Measurements from ENCODE around the gene MYO9B. TPM values are rescaled to one million over a fixed set of nuclear protein-coding genes. Genes with fewer than 3 reads are reported as not detected.

Gene MYO9B
- total and polyA plus RNA-seq, 2 experiments from 2014 or later = 29.9 to 32.4 TPM

GRCh38 chr19:17245535-17245984 lies 170.0 kb downstream of the MYO9B start, which contains the start of gene NR2F6:
Gene NR2F6 (minus strand): TSS chr19:17245919. CDS start chr19:17245220, 699 bp downstream.
- no peak for DNase-seq (ENCODE audit: low spot score)
- H2AFZ ChIP-seq = peak within 1 kb of the TSS; percentile 21
- H3K36me3 ChIP-seq (replicated peaks; ENCODE audit: insufficient read depth, low read depth) = no peaks in the 10 kb centered on the region
- H3K9me3 ChIP-seq (ENCODE audit: low read depth) = no peaks in the 10 kb centered on the region
- peaks cover 47% of the 10 kb centered on the region for H3K79me2 ChIP-seq
- H3K27ac ChIP-seq = peak within 1 kb of the TSS; percentile 95
- WGBS (ENCODE audit: low lambda C conversion rate, missing lambda C conversion rate) = no CpG with 5 or more reads among the region's 72 CpGs
- TF ChIP-seq EZH2 (IDR thresholded peaks at IDR 0.05; ENCODE audit: borderline replicate concordance) (no peak), EZH2phosphoT487 (IDR thresholded peaks at IDR 0.05; ENCODE audit: low read depth, severe bottlenecking, unreplicated experiment) (no peak)
- TF ChIP-seq, protein P1, sequence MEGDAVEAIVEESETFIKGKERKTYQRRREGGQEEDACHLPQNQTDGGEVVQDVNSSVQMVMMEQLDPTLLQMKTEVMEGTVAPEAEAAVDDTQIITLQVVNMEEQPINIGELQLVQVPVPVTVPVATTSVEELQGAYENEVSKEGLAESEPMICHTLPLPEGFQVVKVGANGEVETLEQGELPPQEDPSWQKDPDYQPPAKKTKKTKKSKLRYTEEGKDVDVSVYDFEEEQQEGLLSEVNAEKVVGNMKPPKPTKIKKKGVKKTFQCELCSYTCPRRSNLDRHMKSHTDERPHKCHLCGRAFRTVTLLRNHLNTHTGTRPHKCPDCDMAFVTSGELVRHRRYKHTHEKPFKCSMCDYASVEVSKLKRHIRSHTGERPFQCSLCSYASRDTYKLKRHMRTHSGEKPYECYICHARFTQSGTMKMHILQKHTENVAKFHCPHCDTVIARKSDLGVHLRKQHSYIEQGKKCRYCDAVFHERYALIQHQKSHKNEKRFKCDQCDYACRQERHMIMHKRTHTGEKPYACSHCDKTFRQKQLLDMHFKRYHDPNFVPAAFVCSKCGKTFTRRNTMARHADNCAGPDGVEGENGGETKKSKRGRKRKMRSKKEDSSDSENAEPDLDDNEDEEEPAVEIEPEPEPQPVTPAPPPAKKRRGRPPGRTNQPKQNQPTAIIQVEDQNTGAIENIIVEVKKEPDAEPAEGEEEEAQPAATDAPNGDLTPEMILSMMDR (IDR thresholded peaks at IDR 0.05; ENCODE audit: poor library complexity) = no peak
- H3K4me2 ChIP-seq = peak within 1 kb of the TSS; percentile 98
- H3K27me3 ChIP-seq = no peaks in the 10 kb centered on the region
- H3K9me2 ChIP-seq (replicated peaks; ENCODE audit: insufficient read depth) = no peaks in the 10 kb centered on the region
- peaks cover 31% of the 10 kb centered on the region for H4K20me1 ChIP-seq (ENCODE audit: insufficient read depth, poor library complexity, severe bottlenecking)
- peaks cover 57% of the 10 kb centered on the region for H3K4me1 ChIP-seq (ENCODE audit: insufficient read depth)
- peak within 1 kb of the TSS; percentile 95 for H3K4me3 ChIP-seq

DNA sequence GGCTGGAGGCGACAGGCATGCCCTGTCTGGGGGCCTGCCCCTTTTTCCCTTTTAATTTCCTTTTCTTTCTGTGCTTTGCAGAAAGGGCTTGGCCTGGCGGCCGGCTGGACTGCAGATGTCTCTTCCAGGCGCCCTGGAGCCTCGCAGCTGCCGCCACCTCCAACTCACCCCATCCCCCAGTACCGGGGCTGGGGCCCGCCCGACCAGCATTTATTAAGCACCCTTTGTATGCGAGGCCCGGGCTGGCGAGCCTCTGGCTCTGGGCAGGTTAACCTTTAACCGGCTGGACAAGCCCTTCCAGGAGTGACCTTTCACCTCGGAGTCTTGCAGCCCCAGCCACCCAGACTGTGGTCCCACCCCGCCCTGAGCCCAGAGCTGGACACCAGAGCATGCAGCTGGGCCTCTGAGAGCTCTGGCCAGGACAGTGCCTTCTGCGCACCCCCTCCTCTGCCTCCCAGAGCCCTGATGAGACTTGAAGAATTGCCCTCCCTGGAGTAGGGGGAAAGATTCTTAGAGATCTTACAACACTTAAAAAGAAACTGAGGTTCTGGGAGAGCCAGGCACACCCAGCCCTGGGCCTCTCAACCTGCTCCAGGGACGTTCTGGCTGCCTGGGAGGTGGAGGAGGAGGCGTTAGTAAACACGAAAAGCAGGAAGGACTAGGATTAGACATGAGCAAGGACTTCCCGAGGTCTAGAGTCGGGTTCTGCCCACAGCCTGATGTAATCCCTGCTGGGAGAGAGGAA lies 171.3 kb downstream of the MYO9B start:
- peak overlapping the region; percentile 90 for H3K4me2 ChIP-seq
- 16% methylated on average over 21 of the region's 21 CpGs for WGBS (ENCODE audit: low lambda C conversion rate, missing lambda C conversion rate)
- H3K79me2 ChIP-seq = peaks cover 34% of the 10 kb centered on the region
- TF ChIP-seq, protein P1 (IDR thresholded peaks at IDR 0.05; ENCODE audit: poor library complexity) = no peak
- TF ChIP-seq EZH2 (IDR thresholded peaks at IDR 0.05; ENCODE audit: borderline replicate concordance) (no peak), EZH2phosphoT487 (IDR thresholded peaks at IDR 0.05; ENCODE audit: low read depth, severe bottlenecking, unreplicated experiment) (no peak)
- H3K4me1 ChIP-seq (ENCODE audit: insufficient read depth) = peaks cover 44% of the 10 kb centered on the region
- DNase-seq (ENCODE audit: low spot score) = peak; percentile 77
- H3K27ac ChIP-seq = peak overlapping the region; percentile 95
- H2AFZ ChIP-seq = peak overlapping the region; percentile 21
- H3K27me3 ChIP-seq = no peaks in the 10 kb centered on the region
- no peaks in the 10 kb centered on the region for H3K9me2 ChIP-seq (replicated peaks; ENCODE audit: insufficient read depth)
- H4K20me1 ChIP-seq (ENCODE audit: insufficient read depth, poor library complexity, severe bottlenecking) = peaks cover 19% of the 10 kb centered on the region
- no peaks in the 10 kb centered on the region for H3K36me3 ChIP-seq (replicated peaks; ENCODE audit: insufficient read depth, low read depth)
- peak overlapping the region; percentile 16 for H3K4me3 ChIP-seq
- H3K9me3 ChIP-seq (ENCODE audit: low read depth) = no peaks in the 10 kb centered on the region

- H3K27ac ChIP-seq = peak overlapping the region; percentile 95
- H3K9me3 ChIP-seq (ENCODE audit: low read depth) = no peaks in the 10 kb centered on the region
- WGBS (ENCODE audit: low lambda C conversion rate, missing lambda C conversion rate) = 52% methylated on average over 21 of the region's 21 CpGs
- DNase-seq (ENCODE audit: low spot score) = no peak
- H3K79me2 ChIP-seq = peaks cover 21% of the 10 kb centered on the region
- no peak overlapping the region for H2AFZ ChIP-seq
- no peak overlapping the region for H3K4me3 ChIP-seq
- no peaks in the 10 kb centered on the region for H3K9me2 ChIP-seq (replicated peaks; ENCODE audit: insufficient read depth)
- H3K4me2 ChIP-seq = peak overlapping the region; percentile 90
- no peak for TF ChIP-seq EZH2 (IDR thresholded peaks at IDR 0.05; ENCODE audit: borderline replicate concordance)
- TF ChIP-seq, protein P1 (IDR thresholded peaks at IDR 0.05; ENCODE audit: poor library complexity) = no peak
- TF ChIP-seq EZH2phosphoT487 (IDR thresholded peaks at IDR 0.05; ENCODE audit: low read depth, severe bottlenecking, unreplicated experiment) = no peak
- H3K4me1 ChIP-seq (ENCODE audit: insufficient read depth) = peaks cover 33% of the 10 kb centered on the region
- no peaks in the 10 kb centered on the region for H3K36me3 ChIP-seq (replicated peaks; ENCODE audit: insufficient read depth, low read depth)
- peaks cover 8% of the 10 kb centered on the region for H4K20me1 ChIP-seq (ENCODE audit: insufficient read depth, poor library complexity, severe bottlenecking)
- H3K27me3 ChIP-seq = no peaks in the 10 kb centered on the region
Measured at GRCh38 chr19:17248011-17248776, 172.6 kb downstream of the MYO9B start.

Measured in hepatocyte (in vitro differentiated cells).